Effector memory CD4-positive, alpha-beta T cell (primary cell): ENCODE results near the gene HCRT.
A peak's percentile ranks its signal among the peaks of the same experiment; 100 is the strongest.
"Not testable (repeated sequence)": the region's sequence is repeated elsewhere in the genome, so short reads cannot be mapped to it uniquely, and the experiment has no call there.

Experiments used
- DNase-seq, 3 donors: peaks; one replicate each; pipeline ENCODE4 v3.0.0-alpha.2; 2020
- H3K27ac ChIP-seq: 2 replicates; pipeline ENCODE4 v1.7.0; 2013; ENCODE audit warnings: mild to moderate bottlenecking, low read length, moderate library complexity; ENCODE audit not compliant: insufficient read depth, poor library complexity, severe bottlenecking
- H3K27me3 ChIP-seq: replicated peaks from 2 replicates; pipeline ENCODE4 v1.7.0; 2013; ENCODE audit warnings: mild to moderate bottlenecking, low read length; ENCODE audit not compliant: insufficient read depth, control insufficient read depth, poor library complexity, severe bottlenecking
- H3K36me3 ChIP-seq: 2 replicates; pipeline ENCODE4 v1.7.0; 2013; ENCODE audit warnings: mild to moderate bottlenecking, low read length, moderate library complexity; ENCODE audit not compliant: control insufficient read depth, insufficient read depth
- H3K4me1 ChIP-seq: 2 replicates; pipeline ENCODE4 v1.7.0; 2013; ENCODE audit warnings: low read length, mild to moderate bottlenecking; ENCODE audit not compliant: control insufficient read depth, insufficient read depth, poor library complexity, severe bottlenecking
- H3K4me3 ChIP-seq: 2 replicates; pipeline ENCODE4 v1.7.0; 2013; ENCODE audit warnings: low read length, low read depth, mild to moderate bottlenecking; ENCODE audit not compliant: insufficient read depth, poor library complexity, severe bottlenecking
- H3K9me3 ChIP-seq: 2 replicates; pipeline ENCODE4 v1.7.0; 2013; ENCODE audit warnings: mild to moderate bottlenecking, low read length, moderate library complexity; ENCODE audit not compliant: control insufficient read depth

HCRT gene

GRCh38 chr17:42188749-42189650 lies 3.7 kb upstream of the HCRT start:
- H3K36me3 ChIP-seq = no peaks in the 10 kb centered on the region
- no peaks in the 10 kb centered on the region for H3K27me3 ChIP-seq
- no peak for DNase-seq
- H3K4me1 ChIP-seq = peaks cover 15% of the 10 kb centered on the region
- no peak overlapping the region for H3K4me3 ChIP-seq
- H3K9me3 ChIP-seq = no peaks in the 10 kb centered on the region
- no peak overlapping the region for H3K27ac ChIP-seq

GRCh38 chr17:42187833-42188232 lies 2.6 kb upstream of the HCRT start:
- Histone ChIP-seq H3K36me3 (no peaks in the 10 kb centered on the region), H3K27me3 (no peaks in the 10 kb centered on the region), H3K27ac (no peak overlapping the region), H3K4me3 (no peak overlapping the region), H3K9me3 (no peaks in the 10 kb centered on the region), H3K4me1 (peaks cover 15% of the 10 kb centered on the region)
- no peak for DNase-seq

GRCh38 chr17:42186191-42186590 lies 939 bp upstream of the HCRT start:
- not testable (repeated sequence) for H3K9me3 ChIP-seq, H3K4me3 ChIP-seq, H3K27ac ChIP-seq, H3K36me3 ChIP-seq, H3K27me3 ChIP-seq, DNase-seq
- peaks cover 15% of the 10 kb centered on the region for H3K4me1 ChIP-seq

GRCh38 chr17:42185621-42185930 lies 324 bp upstream of the HCRT start:
- peaks cover 19% of the 10 kb centered on the region for H3K4me1 ChIP-seq

GRCh38 chr17:42183741-42184711 lies 1.2 kb downstream of the HCRT start:
- H3K4me1 ChIP-seq = peaks cover 35% of the 10 kb centered on the region
- peak; percentile 56 to 69 (median 56) for DNase-seq
- H3K27ac ChIP-seq = peak overlapping the region; percentile 86
- H3K36me3 ChIP-seq = no peaks in the 10 kb centered on the region
- H3K27me3 ChIP-seq = no peaks in the 10 kb centered on the region
- H3K9me3 ChIP-seq = no peaks in the 10 kb centered on the region
- peak overlapping the region; percentile 68 for H3K4me3 ChIP-seq

More at GRCh38 chr17:42185621-42185930, 324 bp upstream of the HCRT start:
- Histone ChIP-seq H3K4me3 (no peak overlapping the region), H3K36me3 (no peaks in the 10 kb centered on the region), H3K9me3 (no peaks in the 10 kb centered on the region), H3K27ac (no peak overlapping the region), H3K27me3 (no peaks in the 10 kb centered on the region)
- DNase-seq = no peak

GRCh38 chr17:42182927-42183734 lies 2.1 kb downstream of the HCRT start:
- DNase-seq = no peak
- peak overlapping the region; percentile 86 for H3K27ac ChIP-seq
- peaks cover 41% of the 10 kb centered on the region for H3K4me1 ChIP-seq
- H3K4me3 ChIP-seq = peak overlapping the region; percentile 68
- no peaks in the 10 kb centered on the region for H3K9me3 ChIP-seq
- H3K36me3 ChIP-seq = no peaks in the 10 kb centered on the region
- no peaks in the 10 kb centered on the region for H3K27me3 ChIP-seq

GRCh38 chr17:42181851-42182207 lies 3.4 kb downstream of the HCRT start:
- H3K27me3 ChIP-seq = no peaks in the 10 kb centered on the region
- no peaks in the 10 kb centered on the region for H3K36me3 ChIP-seq
- no peak overlapping the region for H3K4me3 ChIP-seq
- no peaks in the 10 kb centered on the region for H3K9me3 ChIP-seq
- no peak for DNase-seq
- peaks cover 41% of the 10 kb centered on the region for H3K4me1 ChIP-seq
- no peak overlapping the region for H3K27ac ChIP-seq

GRCh38 chr17:42180922-42181850 lies 4.1 kb downstream of the HCRT start, which contains the start of gene KCNH4:
KCNH4 (minus strand) TSS chr17:42181142; CDS start chr17:42180945, 197 bp downstream.
- H3K4me3 ChIP-seq = peak within 1 kb of the TSS; percentile 53
- H3K9me3 ChIP-seq = no peaks in the 10 kb centered on the region
- H3K27ac ChIP-seq = no peak within 1 kb of the TSS
- no peaks in the 10 kb centered on the region for H3K36me3 ChIP-seq
- peaks cover 41% of the 10 kb centered on the region for H3K4me1 ChIP-seq
- no peaks in the 10 kb centered on the region for H3K27me3 ChIP-seq
- DNase-seq = peak; percentile 80 to 89 (median 86)
